Measurements from ENCODE around the gene IL1RAP.
"Not testable (repeated sequence)": the region's sequence is repeated elsewhere in the genome, so short reads cannot be mapped to it uniquely, and the experiment has no call there.

Gene IL1RAP

DNA sequence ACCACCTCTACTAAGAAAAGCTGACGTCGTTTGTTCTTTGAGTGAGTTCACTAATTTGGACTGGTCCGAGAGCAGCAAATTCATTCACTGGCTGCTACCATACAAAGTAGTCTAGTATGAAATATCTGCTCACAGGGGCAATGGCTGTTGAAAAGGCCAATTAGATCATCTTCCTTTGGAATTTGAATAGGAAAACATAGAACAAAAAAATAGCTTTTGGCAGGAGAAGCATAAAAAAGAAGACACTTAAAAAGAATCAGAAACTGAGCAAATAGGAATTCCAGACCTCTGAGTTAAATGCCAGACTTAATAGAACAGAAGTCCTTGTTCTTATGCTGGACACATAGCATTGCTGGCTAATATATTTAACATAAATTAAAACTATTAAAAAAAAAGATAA, 159.3 kb downstream of the IL1RAP start:
- no peak overlapping the region for H3K4me3 ChIP-seq (ENCODE audit: control insufficient read depth, low read depth, low read length)
- TF ChIP-seq, protein P1, sequence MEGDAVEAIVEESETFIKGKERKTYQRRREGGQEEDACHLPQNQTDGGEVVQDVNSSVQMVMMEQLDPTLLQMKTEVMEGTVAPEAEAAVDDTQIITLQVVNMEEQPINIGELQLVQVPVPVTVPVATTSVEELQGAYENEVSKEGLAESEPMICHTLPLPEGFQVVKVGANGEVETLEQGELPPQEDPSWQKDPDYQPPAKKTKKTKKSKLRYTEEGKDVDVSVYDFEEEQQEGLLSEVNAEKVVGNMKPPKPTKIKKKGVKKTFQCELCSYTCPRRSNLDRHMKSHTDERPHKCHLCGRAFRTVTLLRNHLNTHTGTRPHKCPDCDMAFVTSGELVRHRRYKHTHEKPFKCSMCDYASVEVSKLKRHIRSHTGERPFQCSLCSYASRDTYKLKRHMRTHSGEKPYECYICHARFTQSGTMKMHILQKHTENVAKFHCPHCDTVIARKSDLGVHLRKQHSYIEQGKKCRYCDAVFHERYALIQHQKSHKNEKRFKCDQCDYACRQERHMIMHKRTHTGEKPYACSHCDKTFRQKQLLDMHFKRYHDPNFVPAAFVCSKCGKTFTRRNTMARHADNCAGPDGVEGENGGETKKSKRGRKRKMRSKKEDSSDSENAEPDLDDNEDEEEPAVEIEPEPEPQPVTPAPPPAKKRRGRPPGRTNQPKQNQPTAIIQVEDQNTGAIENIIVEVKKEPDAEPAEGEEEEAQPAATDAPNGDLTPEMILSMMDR (conservative IDR thresholded peaks at IDR 0.05; ENCODE audit: control insufficient read depth, insufficient read depth, low read depth, low read length), result no peak
- peak; percentile 35 for DNase-seq (ENCODE audit: low read depth)

DNA sequence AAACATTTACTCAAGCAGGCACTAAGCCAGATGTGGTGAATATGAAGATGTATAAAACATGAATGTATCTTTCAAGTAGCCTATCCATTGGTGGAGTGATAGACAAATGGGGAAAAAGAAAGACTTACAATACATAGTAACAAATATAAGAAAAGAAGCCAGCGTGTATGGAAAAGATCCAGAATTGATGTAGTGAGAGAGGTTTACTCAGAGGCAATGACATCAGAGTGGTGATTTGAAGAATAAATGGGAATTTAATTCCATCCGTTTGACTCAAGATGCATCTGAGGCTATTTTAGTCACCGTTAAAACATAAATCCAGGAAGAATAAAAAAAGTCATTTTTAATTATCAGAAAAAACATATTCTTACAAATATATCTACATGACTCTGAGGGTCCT, 162.6 kb downstream of the IL1RAP start:
- DNase-seq (ENCODE audit: low read depth), result peak; percentile 71
- H3K4me3 ChIP-seq (ENCODE audit: control insufficient read depth, low read depth, low read length), result no peak overlapping the region
- TF ChIP-seq, protein P1 (conservative IDR thresholded peaks at IDR 0.05; ENCODE audit: control insufficient read depth, insufficient read depth, low read depth, low read length), result no peak

DNA sequence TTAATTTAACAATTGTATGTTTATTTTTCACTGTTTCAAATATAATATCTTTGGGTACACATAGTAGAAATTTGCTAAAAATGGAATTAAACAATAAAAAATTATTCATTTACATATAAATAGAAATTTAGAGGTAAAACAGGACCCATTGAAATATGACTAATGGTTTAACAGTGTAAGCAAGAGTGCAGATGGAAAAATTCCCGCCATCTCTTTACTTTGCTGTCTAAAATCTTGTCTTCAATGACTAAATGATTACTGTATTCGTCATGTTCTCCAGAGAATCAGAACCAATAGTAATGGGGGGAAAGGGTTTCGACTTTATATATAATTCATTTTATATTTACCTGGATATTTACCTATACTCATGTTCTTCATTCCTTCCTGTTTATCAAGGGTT, 163.1 kb downstream of the IL1RAP start:
- TF ChIP-seq, protein P1 (conservative IDR thresholded peaks at IDR 0.05; ENCODE audit: control insufficient read depth, insufficient read depth, low read depth, low read length), result no peak
- peak; percentile 20 for DNase-seq (ENCODE audit: low read depth)
- H3K4me3 ChIP-seq (ENCODE audit: control insufficient read depth, low read depth, low read length), result no peak overlapping the region

DNA sequence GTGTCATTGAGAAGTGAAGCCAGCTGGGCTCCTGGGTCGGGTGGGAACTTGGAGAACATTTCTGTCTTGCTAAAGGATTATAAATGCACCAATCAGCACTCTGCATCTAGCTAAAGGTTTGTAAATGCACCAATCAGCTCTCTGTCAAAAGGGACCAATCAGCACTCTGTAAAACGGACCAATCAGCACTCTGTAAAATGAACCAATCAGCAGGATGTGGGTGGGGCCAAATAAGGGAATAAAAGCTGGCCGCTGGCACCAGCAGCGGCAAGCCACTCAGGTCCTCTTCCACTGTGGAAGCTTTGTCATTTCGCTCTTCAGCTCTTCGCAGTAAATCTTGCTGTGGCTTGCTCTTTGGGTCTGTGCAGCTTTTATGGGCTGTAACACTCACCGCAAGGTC, 164.0 kb downstream of the IL1RAP start:
- not testable (repeated sequence) for DNase-seq (ENCODE audit: low read depth); H3K4me3 ChIP-seq (ENCODE audit: control insufficient read depth, low read depth, low read length)

DNA sequence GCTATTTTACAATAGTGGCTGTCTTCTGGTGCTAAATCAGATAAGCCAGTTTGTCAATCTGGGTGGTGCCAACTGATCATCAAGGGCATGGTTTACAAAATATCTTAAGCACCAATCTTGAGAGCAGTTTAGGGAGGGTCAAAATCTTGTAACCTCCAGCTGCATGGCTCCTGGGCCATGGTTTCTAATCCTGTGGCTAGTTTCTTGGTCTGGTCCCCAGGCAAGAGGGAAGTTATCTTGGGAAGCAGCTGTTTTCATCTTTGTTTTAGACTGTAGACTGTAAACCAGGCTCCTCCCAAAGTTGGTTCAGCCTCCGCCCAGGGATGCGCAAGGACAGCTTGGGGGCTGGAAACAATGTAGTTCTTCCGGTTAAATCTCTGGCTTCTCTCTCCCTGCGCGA, 166.8 kb downstream of the IL1RAP start:
- TF ChIP-seq, protein P1 (conservative IDR thresholded peaks at IDR 0.05; ENCODE audit: control insufficient read depth, insufficient read depth, low read depth, low read length), result no peak
- H3K4me3 ChIP-seq (ENCODE audit: control insufficient read depth, low read depth, low read length), result no peak overlapping the region
- DNase-seq (ENCODE audit: low read depth), result no peak

DNA sequence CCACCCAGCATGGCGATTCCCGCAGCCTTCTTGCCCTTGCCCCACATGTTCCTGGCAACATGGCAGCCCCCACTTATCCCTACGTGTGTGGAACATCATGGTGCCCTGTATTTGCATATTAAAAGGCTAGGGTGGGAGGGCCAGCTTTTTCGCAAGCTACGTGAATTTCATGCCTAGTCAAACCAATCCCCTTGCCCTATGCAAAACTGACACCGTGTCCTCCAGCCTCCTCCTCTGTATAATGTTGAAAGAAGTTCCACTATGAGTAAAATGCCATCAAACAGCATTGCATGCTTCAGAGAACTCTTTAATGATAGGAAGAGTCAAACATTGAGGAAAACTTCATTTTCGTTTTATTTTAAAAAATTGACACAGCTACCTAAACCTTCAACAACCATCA, 170.9 kb downstream of the IL1RAP start:
- TF ChIP-seq, protein P1 (conservative IDR thresholded peaks at IDR 0.05; ENCODE audit: control insufficient read depth, insufficient read depth, low read depth, low read length), result no peak
- no peak overlapping the region for H3K4me3 ChIP-seq (ENCODE audit: control insufficient read depth, low read depth, low read length)
- DNase-seq (ENCODE audit: low read depth), result no peak

DNA sequence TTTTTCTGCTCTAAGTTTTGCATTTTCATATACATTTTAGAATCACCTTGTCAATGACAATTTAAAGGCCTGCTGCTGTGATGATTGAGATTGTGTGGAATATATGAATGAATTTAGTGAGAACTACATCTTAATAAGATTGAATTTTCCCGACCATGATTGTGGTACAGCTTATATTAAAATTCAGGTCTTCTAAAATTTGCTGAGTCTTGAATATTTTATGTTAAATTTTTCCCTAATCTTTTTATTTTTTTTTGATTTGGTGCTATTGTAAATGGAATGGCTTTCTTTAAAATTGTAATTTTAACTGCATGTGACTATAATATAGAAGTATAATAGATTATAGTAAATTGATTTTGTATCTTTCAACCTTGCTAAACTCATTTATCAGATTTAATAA, 172.1 kb downstream of the IL1RAP start:
- H3K4me3 ChIP-seq (ENCODE audit: control insufficient read depth, low read depth, low read length), result no peak overlapping the region
- TF ChIP-seq, protein P1 (conservative IDR thresholded peaks at IDR 0.05; ENCODE audit: control insufficient read depth, insufficient read depth, low read depth, low read length), result no peak
- no peak for DNase-seq (ENCODE audit: low read depth)

All from fibroblast of mammary gland (primary cell).